ENCODE data around the gene HOXB1. TPM values are rescaled to one million over a fixed set of nuclear protein-coding genes. Genes with fewer than 3 reads are reported as not detected.

HOXB1 gene
- total RNA-seq, 4 donors from 2014 or later = not detected

DNA sequence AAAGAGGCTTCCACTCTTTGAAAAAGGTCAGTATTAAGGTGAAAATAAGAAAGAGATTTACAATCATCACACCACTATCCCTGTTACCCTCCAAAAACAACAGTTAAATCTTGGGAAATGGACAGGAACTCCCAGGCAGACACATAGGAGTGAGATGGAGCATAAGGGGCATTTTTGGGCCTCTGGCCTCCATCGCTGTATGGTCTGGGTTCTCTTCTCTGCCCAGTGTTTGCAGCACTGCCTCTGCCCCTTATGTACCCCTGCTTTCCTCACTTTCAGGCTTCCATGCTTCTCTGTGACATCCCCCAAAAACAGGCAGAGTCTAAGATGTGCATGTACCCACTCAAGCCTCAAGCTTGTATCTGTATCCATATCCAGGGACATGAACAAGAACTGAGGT is 14.7 kb upstream of the HOXB1 start:
- Histone ChIP-seq H3K4me1 (peaks cover 12 to 17% of the 10 kb centered on the region in 2 donors), H3K27me3 (no peaks in the 10 kb centered on the region), H3K27ac (peak overlapping the region; percentile 93 to 97), H3K4me3 (no peak overlapping the region), H3K36me3 (no peaks in the 10 kb centered on the region), H3K9me3 (no peaks in the 10 kb centered on the region)
- TF ChIP-seq, protein P1, sequence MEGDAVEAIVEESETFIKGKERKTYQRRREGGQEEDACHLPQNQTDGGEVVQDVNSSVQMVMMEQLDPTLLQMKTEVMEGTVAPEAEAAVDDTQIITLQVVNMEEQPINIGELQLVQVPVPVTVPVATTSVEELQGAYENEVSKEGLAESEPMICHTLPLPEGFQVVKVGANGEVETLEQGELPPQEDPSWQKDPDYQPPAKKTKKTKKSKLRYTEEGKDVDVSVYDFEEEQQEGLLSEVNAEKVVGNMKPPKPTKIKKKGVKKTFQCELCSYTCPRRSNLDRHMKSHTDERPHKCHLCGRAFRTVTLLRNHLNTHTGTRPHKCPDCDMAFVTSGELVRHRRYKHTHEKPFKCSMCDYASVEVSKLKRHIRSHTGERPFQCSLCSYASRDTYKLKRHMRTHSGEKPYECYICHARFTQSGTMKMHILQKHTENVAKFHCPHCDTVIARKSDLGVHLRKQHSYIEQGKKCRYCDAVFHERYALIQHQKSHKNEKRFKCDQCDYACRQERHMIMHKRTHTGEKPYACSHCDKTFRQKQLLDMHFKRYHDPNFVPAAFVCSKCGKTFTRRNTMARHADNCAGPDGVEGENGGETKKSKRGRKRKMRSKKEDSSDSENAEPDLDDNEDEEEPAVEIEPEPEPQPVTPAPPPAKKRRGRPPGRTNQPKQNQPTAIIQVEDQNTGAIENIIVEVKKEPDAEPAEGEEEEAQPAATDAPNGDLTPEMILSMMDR (IDR thresholded peaks at IDR 0.05) = no peak
- no peak for TF ChIP-seq POLR2A (IDR thresholded peaks at IDR 0.05)
- no peak for DNase-seq
- intact Hi-C loops (cut with DNase I; ENCODE audit: low total_unique reads) = no loop called here

DNA sequence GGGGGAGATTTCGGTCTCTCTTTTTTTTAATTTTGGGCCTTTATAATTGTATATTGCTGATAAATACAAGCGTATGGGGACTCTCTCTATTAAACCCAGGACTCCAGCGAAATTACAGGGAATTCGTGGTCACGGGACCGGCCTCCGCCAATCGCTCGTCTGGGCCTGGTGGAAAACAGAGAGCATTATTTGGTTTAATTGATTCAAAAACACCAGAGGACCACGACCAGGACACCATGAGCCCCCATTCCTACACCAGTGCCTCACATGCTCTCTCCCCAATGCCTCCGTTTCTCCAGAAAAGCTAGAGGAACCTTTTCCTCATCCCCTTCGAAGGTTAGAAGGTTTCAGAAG is 14.2 kb upstream of the HOXB1 start, which contains the start of gene HOXB2:
Gene HOXB2, minus strand, starts transcription at position 88 of the 354 bp plus-strand sequence. CDS start 198 bp downstream, outside the sequence.
- peak within 1 kb of the TSS; percentile 55 to 64 for H3K4me3 ChIP-seq
- H3K4me1 ChIP-seq = peaks cover 12 to 17% of the 10 kb centered on the region in 2 donors
- intact Hi-C loops (cut with DNase I; ENCODE audit: low total_unique reads) = no loop called here
- H3K9me3 ChIP-seq = no peaks in the 10 kb centered on the region
- TF ChIP-seq, protein P1 (IDR thresholded peaks at IDR 0.05) = no peak
- no peak for TF ChIP-seq POLR2A (IDR thresholded peaks at IDR 0.05)
- no peaks in the 10 kb centered on the region for H3K27me3 ChIP-seq
- peak in 1 of 2 donors; percentile 35 for DNase-seq
- H3K36me3 ChIP-seq = no peaks in the 10 kb centered on the region
- H3K27ac ChIP-seq = peak within 1 kb of the TSS; percentile 93 to 97

DNA sequence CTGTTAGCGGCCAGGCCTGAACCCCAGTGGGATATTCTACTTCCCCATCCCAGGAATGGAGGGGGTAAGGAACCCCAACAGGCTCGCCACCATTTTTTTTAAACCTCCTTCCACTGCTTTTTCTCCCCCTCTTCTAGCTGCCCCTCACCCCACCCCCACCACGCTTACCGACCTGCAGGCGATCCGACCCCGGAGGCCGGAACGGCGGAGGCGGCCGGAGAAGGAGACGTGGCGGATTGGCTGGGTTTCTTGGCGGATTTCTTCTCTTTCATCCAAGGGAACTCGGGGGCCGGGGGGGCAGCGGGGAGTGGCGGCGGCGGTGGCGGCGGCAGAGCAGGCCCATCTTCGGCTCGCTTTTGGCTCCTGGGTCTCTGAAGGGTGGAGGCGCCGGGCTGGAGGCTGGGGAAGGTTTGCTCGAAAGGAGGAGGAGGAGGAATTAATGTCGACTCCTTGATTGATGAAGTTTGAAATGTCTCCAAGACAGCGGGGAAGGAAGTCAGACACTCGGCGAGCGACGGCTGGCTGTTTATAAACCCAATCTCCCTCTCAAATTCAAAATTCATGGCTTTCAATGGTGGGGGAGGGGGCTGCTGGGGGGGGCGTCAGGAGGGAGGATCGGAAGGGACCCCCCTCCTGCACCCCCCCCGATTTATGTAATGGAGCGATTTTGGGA is 13.7 kb upstream of the HOXB1 start:
- Histone ChIP-seq H3K9me3 (no peaks in the 10 kb centered on the region), H3K4me3 (peak overlapping the region; percentile 55 to 64), H3K36me3 (no peaks in the 10 kb centered on the region), H3K27ac (peak overlapping the region; percentile 93 to 97), H3K4me1 (peaks cover 12 to 17% of the 10 kb centered on the region in 2 donors), H3K27me3 (no peaks in the 10 kb centered on the region)
- DNase-seq = peak; percentile 92 to 95
- intact Hi-C loops (cut with DNase I; ENCODE audit: low total_unique reads) = no loop called here
- peak; percentile 50 to 51 for TF ChIP-seq POLR2A (IDR thresholded peaks at IDR 0.05)
- TF ChIP-seq, protein P1 (IDR thresholded peaks at IDR 0.05) = no peak

DNA sequence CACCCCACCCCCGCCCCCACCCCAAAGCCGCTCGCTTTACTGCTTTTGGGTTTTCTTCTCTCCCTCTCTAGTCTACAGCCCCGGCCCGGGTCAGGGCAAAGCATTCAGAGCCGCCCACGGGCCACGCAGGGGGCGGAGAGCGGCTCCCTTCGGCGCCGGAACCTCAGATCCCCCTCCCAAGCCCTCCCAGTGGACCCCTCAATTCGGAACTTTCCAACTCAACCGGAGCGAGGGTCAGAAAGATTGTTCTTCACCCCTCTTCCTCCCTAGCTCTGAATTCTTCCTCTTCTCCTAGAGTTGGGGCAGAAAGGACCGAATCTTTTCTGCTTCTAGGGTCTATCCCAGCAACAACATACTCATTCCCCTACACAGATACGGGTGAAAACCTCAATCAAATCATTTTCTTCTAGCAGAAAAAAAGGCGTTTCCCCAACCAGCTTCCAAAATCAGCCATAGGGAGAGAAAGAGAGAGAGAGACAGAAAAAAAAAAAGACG is 13.1 kb upstream of the HOXB1 start:
- Histone ChIP-seq H3K27me3 (no peaks in the 10 kb centered on the region), H3K9me3 (no peaks in the 10 kb centered on the region), H3K36me3 (no peaks in the 10 kb centered on the region), H3K4me1 (peaks cover 12 to 16% of the 10 kb centered on the region in 2 donors), H3K27ac (peak overlapping the region; percentile 93 to 97), H3K4me3 (peak overlapping the region; percentile 55 to 64)
- intact Hi-C loops (cut with DNase I; ENCODE audit: low total_unique reads) = no loop called here
- TF ChIP-seq, protein P1 (IDR thresholded peaks at IDR 0.05) = no peak
- TF ChIP-seq POLR2A (IDR thresholded peaks at IDR 0.05) = no peak
- no peak for DNase-seq

DNA sequence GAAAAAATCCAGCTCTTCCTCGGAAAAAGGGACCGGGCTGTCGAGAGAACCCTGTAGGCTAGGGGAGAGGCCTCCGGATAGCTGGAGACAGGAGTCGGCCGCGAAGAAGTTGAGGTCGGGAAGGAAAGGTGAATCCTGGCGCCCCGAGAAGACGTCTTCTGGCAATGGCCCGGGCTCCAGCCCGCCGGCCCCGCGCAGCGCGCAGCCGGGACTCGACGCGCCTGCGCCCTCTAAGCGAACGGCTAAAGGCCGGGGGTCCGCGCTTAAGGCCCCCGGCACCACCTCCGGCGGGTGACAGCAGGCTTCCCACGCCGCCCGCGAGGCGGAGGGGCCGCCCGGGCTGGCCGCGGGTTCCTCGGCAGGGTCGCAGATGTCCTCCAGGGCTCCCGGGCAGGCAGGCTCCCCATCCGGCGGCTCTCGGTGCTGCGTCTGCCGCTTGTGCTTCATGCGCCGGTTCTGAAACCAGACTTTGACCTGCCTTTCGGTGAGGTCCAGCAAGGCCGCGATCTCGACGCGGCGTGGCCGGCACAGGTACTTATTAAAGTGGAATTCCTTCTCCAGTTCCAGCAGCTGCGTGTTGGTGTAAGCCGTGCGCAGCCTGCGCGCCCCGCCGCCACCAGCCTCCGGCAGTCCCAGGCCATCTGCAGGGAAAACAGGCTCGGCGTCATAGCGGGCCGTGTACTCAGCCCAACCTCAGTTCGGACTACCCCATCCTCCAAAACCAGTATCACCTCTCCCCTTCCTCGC is 12.5 kb upstream of the HOXB1 start:
- Histone ChIP-seq H3K27me3 (no peaks in the 10 kb centered on the region), H3K36me3 (no peaks in the 10 kb centered on the region), H3K4me3 (peak overlapping the region; percentile 55 to 64), H3K4me1 (peaks cover 10 to 12% of the 10 kb centered on the region in 2 donors), H3K27ac (peak overlapping the region; percentile 93 to 97), H3K9me3 (no peaks in the 10 kb centered on the region)
- DNase-seq = peak in 1 of 2 donors; percentile 52
- peak; percentile 2 to 24 for TF ChIP-seq POLR2A (IDR thresholded peaks at IDR 0.05)
- TF ChIP-seq, protein P1 (IDR thresholded peaks at IDR 0.05) = peak in 2 of 4 experiments; percentile 16 to 24
- intact Hi-C loops (cut with DNase I; ENCODE audit: low total_unique reads) = no loop called here
